ENCODE data around the gene FBH1.
"Not testable (repeated sequence)": the region's sequence is repeated elsewhere in the genome, so short reads cannot be mapped to it uniquely, and the experiment has no call there.

Gene FBH1

DNA sequence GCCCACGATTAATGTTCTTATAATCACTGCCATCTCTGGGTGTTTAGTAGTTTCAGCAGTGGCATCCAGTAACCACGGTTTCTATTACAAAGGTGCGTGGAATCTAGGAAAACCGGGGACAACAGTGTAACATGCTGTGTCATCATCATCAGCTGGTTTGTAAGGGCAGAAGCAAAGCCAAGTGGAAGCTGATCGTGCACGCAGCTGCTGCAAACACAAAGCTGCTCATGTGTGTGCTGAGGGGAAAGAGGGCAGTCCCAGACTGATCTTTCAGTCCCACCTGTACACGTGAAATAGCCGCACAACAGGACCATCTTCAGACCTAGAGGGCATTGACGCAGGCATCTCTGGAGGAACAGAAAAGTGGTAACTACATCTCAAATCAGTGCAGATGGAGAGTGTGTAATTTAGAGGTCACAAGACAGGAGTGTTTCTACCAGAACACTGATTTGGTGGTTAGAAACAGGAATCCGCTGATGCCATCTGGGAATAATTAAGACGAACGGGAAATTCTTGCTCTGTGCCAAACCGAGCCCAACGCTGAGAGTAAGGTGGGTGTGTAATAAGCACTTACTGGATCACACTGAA, 13.8 kb upstream of the FBH1 start:
- no peak for DNase-seq (ENCODE audit: low spot score)

DNA sequence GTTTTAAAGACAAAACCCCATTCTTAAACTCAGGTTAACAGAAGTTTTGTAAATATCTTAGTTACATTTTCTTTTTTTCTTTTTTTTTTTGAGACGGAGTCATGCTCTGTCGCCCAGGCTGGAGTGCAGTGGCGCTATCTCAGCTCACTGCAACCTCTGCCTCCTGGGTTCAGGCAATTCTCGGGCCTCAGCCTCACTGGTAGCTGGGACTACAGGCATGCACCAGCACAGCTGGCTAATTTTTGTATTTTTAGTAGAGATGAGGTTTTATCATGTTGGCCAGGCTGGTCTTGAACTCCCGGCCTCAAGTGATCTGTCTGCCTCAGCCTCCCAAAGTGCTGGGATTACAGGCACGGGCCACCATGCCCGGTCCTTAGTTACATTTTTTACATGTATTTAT, 13.0 kb upstream of the FBH1 start:
- not testable (repeated sequence) for DNase-seq (ENCODE audit: low spot score)

DNA sequence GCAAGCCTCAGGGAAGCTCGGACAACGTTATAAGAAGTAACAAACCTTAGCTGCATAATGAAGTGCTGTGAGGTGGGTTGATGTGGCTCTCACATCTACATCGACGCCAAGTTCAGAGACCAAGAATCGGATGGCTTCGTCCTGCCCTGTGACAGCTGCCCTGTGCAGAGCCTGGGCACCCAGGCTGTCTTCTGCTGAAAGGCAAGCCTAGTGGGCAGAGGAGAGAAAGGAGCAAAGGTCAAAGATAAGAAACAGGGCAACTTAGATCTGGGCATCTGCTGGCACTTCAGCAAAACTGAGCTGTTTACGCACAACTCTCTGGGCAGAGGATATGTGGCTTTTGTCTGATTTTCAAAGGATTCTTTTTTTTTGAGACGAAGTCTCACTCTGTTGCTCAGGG, 7.1 kb upstream of the FBH1 start:
- DNase-seq (ENCODE audit: low spot score) = no peak

DNA sequence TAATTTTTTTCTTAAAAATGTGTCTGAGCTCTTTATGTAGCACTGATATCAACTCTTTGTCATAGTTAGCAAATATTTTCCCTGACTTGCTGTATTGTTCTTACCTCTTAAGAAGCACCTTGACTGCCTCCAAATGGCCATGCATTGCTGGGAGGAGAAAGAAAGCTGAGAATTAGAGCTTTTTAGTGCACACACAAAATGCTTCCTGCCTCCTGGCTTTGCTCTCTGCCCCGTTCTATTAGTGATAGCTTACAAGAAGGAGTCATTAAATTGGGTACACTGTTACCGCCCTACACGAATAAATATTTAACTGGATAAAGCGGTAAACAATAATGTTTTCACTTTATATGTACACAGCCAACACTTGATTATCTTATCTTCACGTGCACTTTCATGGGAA, 4.4 kb upstream of the FBH1 start:
- no peak for DNase-seq (ENCODE audit: low spot score)

DNA sequence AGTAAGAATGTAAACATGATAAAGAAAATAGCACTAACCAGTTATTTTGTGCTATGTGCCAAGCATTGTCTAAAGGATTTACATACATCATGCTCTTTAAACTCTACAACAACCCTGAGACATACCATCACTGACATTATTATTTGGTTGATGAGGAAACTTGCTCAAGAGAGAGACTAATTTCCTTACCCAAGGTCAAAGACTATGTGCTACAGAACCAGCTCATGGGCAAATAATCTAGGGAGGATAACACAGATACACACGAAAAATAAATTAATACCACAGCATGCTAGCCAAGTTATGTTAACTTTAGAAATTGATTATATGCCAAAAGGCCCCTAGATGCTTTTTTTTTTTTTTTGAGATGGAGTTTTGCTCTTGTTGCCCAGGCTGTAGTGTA, 3.0 kb upstream of the FBH1 start:
- no peak for DNase-seq (ENCODE audit: low spot score)

DNA sequence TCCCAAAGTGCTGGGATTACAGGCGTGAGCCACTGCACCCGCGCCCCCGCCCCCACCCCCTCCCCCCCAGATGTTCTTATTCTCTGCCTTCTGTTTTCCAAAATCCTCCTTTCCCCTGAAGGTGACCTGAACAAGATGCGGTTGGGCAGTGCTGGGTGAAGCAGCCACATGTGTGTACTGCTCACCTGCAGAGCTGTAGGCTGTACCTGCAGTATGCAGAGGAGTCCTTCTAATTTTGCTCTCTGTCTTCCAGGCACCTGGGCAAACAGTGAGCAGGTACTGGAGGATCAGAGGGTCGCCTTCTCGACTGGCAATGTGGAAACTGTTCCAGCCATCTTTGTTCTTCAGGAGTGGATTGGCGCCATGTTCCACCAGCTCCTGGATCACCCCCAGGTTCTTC, 2.4 kb upstream of the FBH1 start:
- DNase-seq (ENCODE audit: low spot score) = no peak

DNA sequence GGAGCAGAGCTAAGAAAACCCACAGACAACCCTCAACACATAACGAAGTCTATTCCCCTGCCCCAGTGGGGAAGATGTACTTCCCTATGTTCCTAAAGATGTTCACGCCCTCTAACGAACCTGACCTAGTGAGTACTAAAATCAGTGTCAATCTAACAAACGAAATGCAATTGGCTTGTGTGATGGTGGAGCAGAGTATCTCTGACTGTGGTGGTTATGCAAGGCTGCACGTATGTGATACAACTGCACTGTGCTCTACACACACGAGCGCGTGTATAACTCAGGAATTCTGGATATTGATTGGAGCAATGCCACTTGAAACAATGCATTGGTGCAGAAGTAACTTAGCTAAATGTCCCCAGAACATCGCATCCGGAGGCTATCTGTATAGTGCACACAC, 1.7 kb upstream of the FBH1 start:
- DNase-seq (ENCODE audit: low spot score) = no peak

DNA sequence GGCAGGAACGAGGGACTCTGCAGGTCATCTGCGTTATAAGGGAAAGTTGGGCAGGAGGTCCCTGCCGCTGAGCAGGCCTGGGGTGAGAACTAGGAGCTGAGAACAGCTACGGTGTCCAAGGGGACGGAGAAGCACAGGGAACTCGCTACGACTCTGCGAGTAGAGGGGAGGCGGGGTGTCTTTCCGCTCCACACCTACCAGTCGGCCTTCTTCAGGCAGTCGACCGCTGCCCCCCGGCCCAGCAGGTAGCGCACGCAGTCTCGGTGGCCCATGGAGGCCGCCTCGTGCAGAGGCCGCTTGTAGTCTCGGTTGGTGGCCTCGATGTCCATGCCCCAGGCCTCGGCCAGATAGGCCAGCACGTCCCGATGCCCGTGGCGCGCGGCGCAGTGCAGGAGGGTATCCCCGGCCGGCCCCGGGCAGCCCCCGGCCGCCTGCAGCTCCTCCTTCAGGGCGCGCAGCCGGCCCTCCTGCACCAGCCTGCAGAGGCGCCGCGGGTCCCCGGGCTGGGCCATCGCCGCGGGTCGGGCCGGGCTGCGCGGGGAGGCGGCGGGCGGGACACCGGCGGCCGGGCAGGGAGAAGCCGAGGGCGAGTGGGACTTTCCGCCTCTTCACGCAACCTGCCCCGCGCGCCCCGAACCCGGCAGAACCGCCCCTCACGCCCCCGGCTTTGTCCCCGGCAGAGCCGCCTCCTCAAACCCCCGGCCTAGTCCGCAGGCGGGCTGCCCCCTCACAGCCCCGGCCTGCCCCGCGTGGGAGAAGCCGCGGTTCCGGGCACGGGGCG, 1.0 kb upstream of the FBH1 start:
- no peak for DNase-seq (ENCODE audit: low spot score)

DNA sequence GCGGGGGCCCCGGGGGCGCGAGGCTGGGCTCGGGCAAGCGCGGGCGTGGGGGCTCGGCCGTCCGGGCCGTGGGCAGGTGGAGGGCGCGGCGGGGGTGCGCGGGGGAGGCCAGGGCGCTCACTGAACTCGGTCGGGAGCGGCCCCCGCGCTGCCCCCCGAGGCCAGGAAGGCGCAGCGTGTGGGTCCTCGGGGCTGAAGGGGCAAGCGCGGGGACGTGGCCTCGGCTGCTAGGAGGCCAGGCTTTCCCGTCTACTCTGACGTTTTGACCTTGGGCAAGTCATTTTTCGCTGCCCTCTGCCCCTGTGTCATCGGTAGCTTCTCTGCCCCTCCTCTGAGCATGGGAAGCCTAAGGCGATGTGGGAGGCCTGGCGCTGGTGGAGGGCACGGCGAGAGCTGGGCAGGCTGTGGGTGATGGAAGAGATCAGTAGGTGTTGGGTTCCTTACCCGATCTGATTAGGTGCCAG, 441 bp downstream of the FBH1 start:
- peak; percentile 43 for DNase-seq (ENCODE audit: low spot score)

DNA sequence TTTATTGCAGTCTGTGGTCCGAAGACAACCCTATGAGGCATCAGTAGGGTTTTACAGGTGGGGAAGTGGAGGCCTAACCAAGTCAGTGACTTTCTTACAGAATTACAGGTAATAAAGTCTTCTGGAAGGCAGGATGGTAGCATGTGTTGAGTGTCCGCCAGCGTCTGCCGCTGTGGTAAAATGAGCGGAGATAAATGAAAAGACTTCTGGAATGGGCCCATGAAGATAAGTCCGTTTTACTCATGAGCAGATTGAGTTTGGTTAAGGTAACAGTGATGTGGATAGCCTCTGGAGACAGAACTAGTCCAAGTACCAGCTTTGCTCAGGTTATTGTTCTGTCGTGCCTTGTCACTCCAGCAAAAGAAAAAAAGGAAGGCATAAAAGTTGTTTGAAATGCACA, 966 bp downstream of the FBH1 start:
- peak; percentile 64 for DNase-seq (ENCODE audit: low spot score)

DNA sequence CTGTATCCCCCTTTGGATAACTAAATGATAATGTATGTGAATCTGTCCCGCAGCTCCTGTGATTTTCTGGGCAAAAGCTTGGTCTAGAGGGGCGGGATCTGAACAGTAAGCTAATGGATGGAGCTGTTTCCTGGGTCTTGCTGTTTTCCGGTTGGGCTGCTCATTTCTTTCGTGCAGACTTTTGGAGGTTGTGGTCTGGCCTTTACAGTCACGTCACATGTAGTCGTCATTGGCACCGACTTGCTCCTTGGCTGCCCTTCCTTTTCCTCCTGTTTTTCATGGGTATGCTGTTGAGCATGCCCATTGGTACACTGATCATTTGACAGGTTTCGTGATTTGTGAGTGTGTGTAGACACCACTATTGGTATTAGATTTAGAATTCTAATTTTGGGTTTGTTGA, 2.0 kb downstream of the FBH1 start:
- no peak for DNase-seq (ENCODE audit: low spot score)

DNA sequence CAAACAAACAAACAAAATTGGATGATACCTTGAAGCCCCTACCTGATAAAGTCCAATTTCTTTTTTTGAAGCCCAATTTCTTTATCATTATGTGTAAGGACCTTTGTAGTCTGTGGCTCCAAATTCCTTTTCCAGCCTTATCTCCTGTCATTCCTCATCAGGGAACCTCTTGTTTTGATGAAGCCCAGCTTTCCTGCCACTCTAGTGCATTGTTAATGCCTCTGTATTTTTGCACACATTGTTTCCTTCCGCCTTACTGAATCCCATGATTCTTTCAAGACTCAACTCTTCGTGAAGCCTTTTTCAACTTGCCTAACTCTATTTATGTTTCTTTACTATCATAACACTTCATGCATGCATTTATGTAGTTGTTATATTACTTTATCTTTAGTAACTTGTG, 3.3 kb downstream of the FBH1 start:
- no peak for DNase-seq (ENCODE audit: low spot score)

DNA sequence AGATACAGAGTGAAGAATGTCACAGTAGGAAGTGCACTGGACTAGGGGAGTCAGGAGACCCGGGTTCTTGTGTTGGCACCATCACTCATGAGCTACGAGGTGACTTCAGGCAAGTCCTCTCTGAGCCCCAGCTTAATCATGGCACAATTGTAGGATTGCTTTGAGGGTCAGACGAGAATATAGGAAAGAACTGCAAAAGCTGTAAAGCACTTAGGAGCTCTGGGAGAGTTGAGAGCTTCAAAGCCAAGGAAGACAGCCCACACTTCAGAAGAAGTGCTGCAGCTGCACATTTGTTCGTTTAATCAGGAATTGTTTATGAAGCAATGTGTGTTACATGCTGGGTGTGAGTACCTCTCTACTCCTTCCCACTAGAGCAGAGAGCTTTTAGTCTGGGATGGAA, 4.4 kb downstream of the FBH1 start:
- no peak for DNase-seq (ENCODE audit: low spot score)

DNA sequence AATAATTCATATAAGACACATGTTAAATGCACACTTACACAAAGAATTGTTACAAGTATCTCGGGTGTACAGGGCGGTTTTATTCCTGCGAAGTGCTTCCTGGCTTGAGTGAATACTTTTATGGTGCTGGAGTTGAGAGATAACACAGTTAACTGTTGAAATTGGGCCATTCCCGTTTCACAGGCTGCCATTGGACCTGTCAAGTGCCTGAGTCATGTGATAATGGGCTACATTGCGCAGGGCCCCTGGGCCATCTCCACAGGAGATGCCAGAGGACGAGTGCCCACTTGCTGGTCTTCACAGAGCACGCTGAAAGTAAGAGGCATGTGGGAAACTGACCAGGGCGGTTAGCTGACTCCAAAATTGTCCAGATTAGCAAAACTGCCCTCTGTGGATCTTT, 4.8 kb downstream of the FBH1 start:
- DNase-seq (ENCODE audit: low spot score) = peak; percentile 90

DNA sequence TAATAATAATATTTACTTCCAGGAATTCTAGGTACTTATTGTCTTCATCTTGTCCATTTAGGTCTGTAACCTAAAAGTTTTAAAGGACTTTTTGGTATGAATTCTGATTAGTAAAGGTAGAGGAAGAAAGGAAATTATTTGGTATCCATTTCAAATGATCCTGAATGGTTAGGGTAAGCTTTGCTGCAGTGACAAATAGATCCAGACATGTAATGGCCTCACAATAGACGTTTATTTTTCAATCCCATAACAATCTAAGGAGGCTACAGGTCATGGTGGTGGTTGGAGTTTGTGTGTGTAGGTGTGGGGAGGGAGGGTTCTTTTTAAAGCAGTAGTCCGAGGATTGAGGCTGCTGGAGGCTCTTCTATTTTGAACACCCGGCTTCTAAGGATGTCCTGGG, 5.3 kb downstream of the FBH1 start:
- DNase-seq (ENCODE audit: low spot score) = no peak

DNA sequence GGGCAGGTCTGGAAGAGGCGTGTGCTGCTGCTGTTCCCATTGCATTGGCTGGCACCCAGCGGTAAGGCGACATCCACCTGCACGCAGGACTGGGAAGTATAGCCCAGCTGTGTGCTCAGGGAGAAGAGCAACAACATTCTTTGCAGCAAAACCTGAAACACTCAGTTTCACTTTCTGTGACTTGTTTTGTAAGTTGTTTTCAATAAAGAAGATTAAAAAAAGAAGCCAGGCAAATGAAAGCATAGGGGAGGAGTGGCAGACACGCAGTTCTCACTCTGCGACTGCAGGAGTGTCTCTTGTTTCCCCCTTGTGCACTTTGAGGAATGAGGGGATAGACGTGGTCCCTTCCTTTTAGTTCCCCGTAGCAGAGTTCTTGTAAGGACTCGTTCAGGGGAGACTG, 5.8 kb downstream of the FBH1 start:
- peak; percentile 34 for DNase-seq (ENCODE audit: low spot score)

DNA sequence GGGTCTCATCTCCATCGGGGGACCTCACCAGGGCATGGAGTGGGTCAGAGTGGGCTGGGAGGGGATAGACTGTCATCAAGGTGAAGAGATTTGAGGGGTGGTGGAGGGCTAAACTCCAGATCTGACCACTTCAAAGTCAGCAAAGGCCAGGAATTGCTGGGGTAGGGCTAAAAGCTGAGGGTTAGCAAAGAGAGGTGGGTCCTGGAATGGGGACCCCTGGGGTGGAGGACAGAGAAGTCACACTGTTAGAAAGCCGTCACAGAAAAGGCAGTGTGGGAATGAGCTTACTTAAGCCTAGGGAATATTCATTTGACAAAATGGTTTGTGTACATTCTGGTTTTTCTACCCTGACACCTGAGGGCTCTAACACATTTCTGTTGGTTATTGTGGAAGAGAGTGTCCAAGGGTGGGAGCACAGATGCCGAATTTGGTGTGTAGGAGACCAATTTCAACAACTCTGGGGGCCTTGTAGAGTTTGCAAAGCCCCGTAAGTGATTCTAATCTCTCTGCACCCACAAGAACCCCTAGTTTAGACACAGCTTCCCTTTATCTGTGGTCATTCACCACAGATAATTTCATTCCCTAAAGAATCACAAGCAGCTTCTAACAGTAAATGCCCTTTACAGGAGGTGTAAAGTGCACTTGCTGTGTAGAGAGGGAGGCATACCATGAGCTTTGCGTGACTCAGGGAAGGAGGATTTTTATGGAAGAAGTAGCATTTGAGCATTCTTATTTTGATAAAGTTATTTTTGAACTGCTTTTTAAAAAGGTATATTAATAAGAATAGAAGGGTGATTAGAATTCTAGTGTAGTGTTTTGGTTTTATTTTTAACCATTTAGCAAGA, 6.4 kb downstream of the FBH1 start:
- peak; percentile 22 for DNase-seq (ENCODE audit: low spot score)

DNA sequence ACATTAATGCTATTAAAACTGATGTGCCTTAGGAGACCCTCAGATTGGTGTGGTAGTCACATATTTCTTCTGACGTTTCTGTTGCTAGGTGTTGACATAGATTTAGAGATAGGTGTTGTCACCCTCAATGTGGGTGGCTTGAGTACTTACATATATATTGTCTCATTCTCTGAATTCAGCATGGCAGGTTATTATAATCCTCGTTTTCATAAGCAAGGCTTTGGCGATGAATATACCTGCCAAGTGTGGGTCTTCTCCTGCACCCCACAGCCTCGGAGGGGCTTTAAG, 7.0 kb downstream of the FBH1 start:
- peak; percentile 38 for DNase-seq (ENCODE audit: low spot score)

DNA sequence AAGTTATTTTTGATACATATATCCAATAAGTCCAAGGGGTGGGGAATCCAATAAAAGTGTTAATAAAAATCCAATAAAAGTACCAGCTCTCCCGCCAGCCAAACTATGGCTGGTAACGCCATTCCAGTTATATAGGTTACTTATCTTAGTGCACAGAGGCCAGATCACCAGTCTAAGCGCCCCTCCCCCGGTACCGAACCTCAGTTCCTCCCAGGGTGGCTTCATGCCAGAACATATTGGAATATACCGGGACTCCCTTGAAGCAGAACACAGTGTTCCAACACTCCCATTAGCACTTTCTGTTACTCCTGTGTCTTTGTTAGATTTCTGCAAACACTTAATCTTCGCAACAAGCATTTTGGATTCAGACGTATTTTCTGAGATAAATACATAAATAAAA, 7.5 kb downstream of the FBH1 start:
- peak; percentile 39 for DNase-seq (ENCODE audit: low spot score)

DNA sequence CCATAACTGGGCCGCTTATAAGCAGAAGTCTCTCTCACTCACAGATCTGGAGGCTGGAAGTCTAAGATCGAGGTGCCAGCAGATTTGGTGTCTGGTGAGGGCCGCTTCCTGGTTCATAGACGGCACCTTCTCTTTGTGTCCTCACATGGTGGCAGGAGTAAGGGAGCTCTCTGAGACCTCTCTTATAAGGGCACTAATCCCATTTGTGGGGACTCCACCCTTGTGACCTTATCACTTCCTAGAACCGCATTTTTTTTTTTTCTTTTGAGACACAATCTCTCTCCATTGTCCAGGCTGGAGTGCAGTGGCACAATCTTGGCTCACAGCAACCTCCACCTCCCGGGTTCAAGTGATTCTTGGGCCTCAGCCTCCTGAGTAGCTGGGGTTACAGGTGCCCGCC, 8.1 kb downstream of the FBH1 start:
- DNase-seq (ENCODE audit: low spot score) = no peak

DNA sequence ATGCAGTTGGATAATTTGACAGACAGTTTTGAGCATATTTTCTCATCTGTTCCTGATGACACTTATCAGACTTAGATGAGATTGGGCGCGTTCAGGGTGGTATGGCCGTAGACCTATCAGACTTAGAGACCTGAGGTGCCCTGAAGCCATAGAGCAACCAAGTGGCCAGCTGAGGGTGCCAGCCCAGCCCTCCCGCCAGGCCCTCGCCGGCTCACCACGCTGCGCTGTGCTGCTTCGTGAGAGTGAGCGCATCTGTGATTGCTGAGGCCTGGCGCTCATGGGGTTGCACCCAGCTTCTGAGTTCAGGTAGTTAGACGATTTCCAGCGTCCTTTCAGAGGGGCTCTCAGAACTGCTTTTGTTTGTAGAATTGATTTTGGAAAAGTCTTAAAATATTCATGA, 10.2 kb downstream of the FBH1 start:
- DNase-seq (ENCODE audit: low spot score) = no peak

DNA sequence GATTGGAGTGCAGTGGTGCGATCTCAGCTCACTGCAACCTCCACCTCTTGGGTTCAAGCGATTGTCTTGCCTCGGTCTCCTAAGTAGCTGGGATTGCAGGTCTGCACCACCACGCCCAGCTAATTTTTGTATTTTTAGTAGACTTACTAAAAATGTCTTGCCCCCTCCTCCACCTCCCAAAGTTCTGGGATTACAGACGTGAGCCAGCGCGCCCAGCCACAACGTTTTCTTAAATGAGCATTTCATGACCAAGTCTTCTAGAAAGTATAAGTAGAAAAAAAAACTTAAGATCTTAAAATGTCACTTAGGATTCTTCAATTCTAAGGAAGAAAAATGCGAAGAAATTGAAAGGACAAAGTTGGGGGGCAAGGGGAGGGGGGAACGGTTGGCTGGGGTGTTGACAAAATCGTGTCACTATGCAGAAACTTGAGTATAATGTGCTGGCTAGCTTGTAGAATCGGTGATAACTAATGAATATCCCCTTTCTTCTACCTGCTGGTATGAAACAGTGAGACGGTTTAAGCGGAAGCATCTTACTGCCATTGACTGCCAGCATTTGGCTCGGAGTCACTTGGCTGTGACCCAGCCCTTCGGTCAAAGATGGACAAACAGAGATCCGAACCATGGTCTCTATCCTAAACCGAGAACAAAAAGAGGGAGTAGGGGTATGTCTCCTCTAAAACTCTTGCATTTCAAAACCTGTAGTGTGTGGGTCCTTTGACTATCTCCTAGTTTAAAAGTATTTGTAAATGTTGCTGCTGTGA, 12.7 kb downstream of the FBH1 start:
- DNase-seq (ENCODE audit: low spot score) = no peak

DNA sequence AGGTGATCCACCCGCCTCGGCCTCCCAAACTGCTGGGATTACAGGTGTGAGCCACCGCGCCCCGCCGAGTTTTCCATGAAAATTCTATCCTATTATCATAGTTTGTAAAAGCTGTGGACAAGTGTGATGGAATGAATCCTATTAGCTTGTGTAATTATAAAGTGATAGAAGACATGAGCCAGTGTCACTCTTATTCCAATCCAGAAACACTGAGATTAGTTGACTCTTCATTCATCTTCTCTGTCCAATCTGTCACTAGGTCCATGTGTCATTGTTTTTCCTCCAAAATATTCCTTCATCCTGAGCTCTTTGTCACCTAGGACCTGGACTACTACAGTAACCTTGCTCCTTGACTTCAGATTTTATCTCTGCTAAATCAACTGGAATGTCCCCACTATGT, 13.5 kb downstream of the FBH1 start:
- DNase-seq (ENCODE audit: low spot score) = no peak

Data from hematopoietic multipotent progenitor cell treated with erythropoietin and hydrocortisone succinate and interleukin-3 and kit ligand, for 15 days (in vitro differentiated cells).